Pulmonary artery endothelial cell (primary cell): ENCODE measurements around the gene SH3D19. TPM values are rescaled to one million over a fixed set of nuclear protein-coding genes. Genes with fewer than 3 reads are reported as not detected.
A peak's percentile ranks its signal among the peaks of the same experiment; 100 is the strongest.

Source experiments
- DNase-seq: peaks from one replicate; pipeline ENCODE4 v3.0.0-alpha.2; 2011; ENCODE audit warnings: low read depth, low spot score
- total RNA-seq: library from RNA; depleted of rRNA; stranded (reverse); fragments of >200 nt; gene quantifications from 2 replicates; pipeline ENCODE4 v1.2.3, GENCODE V29; 2014

The SH3D19 gene
- total RNA-seq, 1 donor from 2014 or later = 43.0 TPM

DNA sequence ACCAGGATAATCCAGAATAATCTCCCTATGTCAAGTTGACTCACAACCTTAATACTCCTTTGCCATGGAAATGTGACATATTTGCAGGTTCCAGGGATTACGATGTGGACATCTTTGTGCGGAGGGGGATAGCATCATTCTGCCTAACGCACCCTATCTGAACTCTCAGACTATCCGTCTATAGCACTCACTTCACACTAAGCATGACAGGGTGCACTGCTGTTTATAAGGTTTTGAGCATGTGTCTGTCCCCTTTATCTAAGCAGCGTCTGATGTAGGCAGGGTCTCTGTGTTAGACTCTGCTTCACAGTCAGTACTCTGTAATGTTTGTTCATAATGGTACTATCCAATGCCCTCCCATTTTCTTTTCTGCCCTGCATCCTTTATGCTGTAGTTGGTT lies 91.8 kb downstream of the SH3D19 start:
- no peak for DNase-seq

DNA sequence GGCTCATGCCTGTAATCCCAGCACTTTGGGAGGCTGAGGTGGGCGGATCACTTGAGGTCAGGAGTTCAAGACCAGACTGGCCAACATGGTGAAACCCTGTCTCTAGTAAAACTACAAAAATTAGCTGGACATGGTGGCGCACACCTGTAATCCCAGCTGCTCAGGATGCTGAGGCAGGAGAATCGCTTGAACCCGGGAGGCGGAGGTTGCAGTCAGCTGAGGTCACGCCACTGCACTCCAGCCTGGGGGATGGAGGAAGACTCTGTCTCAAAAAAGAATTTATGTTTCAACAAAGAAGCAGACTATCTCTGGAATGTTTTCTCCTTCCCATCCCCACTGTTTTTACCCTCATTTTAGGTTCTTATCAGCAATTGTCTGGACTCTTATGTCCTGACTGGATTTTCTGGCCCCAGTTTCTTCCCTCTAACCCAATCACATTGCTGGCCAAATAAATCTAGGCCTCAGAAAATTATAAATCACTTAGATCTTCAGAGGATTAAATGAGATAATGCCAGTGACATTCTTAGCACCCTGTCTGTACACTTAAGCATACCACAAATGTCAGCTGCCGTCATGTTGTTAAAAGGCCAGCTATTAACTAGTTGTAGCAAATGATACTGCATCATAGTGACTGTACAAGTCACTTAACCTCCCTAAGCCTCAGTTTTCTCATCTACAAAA lies 93.3 kb downstream of the SH3D19 start:
- no peak for DNase-seq

DNA sequence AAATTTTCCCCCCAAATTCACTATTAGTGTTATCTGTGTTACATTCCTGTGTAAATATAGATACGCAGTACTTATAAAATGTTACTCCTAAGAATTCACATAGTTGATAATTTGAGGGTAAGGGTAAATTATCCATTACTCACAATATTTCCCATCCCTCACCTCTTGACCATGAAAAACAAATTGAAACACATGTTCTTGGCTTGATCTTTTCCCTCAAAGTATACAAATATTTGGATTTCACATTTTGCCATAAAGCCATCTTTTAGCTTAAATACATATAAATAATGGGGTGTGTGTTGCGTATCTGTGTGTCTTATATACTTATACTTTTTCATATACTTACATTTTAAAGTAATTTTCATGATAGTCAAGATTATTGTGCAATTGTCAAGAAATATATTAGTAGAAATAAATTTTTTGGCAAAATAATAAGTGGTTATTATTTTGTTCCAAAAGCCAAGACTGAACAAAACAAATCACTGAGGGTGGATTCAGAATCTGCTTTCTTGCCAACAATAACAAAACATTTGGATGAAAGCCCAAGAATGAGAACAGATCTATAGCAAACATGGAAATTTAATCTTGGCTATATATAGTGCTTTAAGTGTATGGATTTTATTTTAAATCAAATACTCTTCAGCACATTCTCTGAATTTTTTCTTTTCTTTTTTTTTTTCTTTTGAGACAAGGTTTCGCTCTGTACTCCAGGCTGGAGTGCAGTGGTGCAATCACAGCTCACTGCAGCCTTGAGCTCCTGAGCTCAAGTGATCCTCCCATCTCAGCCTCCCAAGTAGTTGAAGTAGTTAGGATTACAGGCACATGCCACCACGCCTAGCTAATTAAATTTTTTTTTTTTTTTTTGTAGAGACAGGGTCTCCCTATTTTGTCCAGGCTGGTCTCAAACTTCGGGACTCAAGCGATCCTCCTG lies 97.0 kb downstream of the SH3D19 start:
- peak; percentile 49 for DNase-seq

DNA sequence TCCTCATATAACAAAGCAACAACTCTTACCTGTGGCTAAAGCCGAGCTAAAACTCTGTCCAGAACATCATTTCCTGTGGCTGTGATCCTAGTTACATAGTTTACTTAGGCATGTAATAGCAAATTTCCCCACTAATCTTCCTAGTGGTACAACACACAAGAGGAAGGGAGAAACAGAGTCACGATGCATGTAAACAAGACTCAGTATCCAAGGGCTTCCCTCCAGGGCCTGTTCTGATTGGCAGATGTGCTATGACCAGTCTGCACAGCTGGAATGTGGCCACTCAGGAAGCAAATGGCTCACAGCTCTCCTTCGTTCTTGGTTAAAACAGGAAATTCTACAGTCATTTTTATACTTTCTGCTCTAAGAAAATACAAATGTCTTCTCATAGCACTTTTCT lies 97.7 kb downstream of the SH3D19 start:
- peak; percentile 100 for DNase-seq

DNA sequence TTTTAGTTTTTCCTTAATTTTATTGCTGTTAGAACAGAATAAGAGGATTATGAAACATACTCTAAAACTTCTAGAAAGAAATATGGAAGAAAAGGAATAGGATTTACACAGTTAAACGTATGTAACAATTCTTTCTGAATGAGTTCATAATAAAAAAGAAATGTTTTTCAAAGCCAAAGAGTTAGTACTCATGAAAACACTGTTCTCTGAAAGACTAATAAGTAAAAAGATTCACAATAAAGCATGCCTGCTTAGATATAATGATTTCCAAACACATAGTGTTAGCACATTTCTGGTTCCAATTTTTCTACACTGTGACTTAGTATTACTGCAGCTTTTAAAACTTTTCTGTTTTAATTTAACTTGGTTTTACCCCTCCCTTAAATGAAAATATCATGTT lies 98.2 kb downstream of the SH3D19 start:
- no peak for DNase-seq

DNA sequence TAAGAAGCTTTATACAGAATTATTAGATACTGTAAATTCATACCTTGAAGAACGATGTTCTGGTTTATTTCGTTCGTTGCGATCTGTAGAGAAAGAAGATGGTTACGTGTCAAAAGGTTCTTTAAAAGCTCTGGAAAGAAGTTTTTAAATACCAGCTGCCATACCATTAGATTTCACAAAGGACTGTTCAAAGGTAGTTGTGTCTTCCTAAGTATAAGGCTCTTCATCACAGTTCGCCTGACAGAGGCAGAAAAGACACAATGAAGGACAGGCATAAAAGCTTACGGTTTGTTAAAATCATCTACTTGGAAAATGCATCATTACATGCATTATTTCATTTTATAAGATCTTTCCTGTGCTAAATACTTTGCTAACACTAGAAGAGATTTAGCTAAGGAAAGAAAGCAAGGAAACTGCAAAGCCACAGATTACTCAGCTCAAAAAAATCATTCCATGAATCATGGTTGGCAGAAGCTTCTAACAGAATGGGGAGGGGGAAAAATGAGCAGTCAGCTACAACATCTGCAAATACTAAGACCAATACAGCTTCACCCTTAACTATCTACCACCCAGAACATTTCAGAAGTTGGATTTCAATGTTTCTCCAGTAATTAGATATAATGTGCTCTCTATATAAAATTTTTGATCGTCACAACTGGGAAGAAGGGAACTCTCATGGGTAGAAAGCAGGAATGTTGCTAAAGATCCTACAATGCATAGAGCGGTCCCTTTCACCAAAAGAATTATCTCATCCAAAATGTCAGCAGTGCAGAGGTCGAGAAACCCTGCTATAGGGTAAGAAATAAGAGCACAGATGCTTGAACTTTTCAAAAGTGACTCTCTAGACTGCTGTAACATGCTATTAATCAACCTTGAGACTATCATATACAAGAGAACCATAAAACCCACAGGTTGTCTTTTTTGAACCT lies 99.1 kb downstream of the SH3D19 start:
- peak; percentile 76 for DNase-seq

DNA sequence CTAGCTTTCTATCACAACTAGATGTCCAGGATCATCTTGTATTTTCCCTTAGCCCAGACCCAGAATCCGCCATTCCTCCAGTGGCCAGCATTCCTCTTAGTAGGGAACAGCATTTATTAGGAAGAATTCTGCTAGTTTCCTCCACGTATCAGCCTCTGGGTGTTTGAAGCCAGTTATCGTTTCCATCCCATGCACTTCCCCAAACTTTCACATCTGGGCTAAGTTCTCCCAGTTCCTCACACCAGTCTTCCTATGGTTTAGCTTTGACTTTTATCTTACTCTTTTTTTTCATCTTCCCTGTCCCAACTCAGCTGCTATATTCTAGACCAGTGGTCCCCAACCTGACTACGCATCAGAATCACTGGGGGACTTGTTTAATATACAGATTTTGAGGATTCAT lies 101.9 kb downstream of the SH3D19 start:
- no peak for DNase-seq

DNA sequence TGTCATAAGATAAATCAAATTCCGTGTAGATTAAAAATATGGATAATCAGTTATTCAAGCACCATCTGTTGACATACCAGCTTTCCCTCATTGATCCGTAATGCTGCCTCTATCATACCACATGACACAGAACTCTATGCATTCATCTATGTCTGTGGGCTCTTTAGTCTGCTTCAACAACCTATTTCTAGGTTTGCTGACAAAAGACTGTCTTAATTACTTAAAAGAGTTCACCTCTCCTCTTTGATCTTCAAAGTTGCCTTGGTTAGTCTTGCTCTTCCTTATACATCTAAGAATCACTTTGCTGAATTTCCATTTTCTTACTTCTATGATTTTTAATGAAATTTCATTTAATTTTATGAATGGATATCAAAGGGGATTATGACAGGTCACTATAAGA lies 105.5 kb downstream of the SH3D19 start:
- no peak for DNase-seq

DNA sequence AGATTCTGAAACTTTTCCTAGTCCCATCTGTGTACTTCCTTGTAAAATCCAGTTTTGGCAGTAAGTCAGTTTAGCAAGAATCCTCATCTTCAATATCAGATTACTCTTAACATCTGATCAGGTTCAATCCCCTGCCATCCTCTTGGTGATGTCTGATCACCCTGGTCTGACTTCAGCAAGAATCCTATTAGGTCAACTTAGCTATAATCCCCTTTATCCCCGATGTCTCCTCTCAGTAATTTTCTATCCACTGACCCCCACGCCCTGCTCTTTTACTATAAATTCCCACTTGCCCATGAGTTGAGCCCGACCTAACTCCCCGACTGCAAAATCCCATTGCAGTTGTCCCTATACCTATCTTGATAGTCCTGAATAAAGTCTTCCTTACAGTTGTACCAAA lies 106.3 kb downstream of the SH3D19 start:
- DNase-seq = no peak

DNA sequence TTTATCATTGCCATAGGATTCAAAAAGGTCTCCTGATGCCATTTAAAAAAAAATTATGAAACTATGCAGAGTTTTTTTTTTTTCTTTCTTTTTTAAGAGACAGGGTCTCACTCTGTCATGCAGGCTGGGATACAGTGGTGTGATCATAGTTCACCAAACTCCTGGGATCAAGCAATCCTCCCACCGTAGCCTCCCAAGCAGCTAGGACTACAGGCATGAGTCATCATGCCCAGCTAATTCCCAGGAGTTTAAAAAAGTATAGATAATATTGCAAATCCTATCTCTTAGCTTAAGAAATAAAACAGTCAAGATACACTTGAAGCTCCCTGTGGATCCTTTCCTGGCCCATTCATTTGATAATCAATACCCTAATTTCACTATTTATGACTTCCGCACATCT lies 107.1 kb downstream of the SH3D19 start:
- no peak for DNase-seq

DNA sequence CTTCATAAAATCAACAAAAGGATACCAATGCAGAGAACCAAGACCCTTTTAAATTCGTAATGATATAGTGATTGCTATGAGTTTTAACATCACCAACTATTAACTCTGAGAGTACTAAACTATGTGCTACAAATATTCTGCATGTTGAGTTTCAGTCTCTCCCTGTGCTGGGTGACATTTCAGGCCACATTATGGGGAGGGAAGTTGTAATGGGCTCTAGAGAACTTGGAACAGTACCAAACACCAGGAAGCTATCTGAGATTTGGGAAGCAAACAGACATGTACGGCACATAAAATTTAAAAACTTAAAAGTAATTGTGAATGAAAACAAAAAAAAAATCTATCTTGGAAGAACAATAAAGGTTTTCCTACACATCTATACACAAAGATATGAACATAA lies 108.1 kb downstream of the SH3D19 start:
- no peak for DNase-seq

DNA sequence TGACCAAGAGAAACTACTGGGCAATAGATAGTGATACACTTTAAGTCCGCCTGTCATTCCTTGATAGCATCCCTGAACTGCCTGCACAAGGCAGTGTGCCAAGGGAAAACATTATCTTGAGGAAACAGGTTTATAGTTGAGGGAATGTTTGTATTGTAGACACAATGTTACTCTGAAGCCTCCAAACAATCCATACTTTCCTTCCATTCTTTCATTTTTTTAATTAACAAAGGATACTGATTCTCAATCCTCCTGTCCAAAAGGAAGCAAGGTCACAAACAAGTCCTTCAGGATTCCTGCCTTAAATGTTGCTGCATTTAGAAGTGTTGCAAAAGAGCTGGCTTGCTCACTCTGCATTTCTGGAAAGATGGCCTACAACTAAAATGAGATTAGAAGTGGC lies 110.1 kb downstream of the SH3D19 start:
- DNase-seq = peak; percentile 87

DNA sequence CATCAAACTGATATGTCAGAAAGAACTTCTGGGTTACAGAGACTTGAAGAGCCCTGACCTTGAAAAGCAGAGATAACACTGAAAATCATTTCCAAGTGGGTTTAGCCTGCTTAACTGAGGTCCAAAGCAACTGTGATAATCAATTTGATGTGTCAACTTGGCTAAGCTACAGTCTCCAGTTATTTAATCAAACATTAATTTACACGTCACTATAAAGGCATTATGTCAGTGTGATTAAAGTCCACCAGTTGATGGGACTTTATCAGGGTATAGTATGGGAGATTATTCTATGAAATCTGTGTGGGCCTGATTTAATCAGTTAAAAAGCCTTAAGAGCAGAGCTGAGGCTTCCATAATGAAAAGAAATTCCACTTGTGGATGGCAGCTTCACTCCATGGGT lies 117.5 kb downstream of the SH3D19 start:
- no peak for DNase-seq

DNA sequence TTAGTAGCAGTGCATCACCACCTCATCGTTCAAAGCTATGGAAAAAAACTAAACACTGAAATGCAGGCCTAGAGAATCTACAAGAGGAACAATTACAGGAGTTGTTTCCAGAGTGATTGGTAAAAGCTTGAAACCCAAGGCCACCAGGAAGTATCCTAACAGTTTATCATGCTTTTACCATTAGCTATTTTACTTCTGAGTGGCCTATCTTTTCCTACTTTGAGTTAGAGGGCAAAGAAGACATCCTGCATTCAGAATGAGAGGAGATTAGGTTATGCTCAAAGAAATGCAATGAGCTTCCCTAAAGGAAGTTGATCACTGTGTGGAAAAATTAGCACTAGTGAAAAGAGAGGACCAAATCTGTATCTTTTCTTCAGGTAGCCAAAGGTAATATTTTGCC lies 118.2 kb downstream of the SH3D19 start:
- no peak for DNase-seq

DNA sequence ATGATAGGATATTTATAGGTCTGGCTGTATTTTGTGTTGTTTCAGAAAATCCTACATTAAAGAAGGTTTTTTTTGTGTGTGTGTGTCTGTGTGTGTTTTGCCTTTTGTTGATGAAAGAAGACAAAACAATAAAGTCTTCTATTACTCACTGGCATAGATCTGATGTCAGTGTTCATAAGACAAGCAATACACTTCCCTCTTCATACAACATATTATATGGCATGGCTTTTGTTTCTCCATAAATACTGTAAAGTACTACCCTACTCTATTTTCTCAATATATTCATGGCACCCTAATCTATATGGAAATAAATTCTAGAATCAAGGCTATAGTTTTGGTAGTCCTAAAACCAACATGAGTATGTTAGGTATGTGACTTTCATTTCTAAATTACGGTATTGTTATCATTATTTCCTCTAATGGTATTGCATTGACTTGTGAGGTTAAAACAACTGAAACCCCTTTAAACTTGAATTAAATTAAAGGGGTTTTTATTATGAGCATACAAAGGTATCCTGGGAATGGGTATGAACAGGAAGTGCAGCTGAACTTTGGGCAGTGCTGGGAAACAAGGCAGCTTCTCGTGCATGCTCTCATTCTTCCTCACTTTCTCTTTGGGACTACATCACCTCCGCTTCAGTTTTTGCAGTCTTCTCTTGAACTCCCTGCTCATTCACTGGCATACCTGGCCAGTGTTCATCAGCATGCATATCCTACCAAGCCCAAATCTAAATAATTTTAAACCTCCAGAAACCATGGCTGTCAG lies 119.0 kb downstream of the SH3D19 start:
- no peak for DNase-seq

DNA sequence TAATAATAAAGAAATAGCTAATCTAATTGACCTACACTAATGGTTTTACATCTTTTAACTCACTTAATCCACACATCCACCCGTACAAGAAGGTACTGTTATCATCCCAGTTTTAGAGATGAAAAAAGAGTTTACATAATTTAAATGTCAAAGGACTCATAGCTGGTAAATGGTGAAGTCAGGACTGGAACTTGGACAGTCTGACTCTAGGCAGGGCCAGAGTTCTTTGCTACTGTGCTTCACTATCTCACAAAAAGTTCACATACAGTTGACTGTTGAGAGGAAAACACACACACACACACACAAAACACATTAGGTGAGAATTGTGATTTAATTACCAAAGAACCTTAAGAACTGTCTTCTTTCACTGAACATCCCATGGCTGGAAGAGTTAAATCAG lies 119.7 kb downstream of the SH3D19 start:
- no peak for DNase-seq

DNA sequence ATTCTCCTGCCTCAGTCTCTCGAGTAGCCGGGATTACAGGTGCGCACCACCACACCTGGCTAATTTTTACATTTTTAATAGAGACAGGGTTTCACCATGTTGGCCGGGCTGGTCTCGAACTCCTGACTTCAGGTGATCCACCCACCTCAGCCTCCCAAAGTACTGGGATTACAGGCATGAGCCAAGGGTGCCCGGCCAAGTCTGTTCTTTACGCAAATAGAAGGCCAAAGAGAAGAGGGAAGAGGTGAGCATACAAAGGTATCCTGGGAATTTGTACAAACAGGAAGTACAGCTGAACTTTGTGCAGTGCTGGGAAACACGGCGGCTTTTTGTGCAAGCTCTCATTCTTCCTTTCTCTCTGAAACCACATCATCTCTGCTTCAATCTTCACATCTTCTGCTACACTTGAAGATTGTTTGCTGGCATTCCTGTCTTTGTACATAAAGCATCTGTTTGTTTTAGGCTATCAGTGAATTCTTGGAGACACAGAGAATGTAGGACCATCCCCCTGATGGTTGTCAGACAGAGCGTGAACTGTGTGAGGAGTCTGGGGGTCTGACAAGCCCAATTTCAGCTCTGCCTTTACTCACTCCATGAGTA lies 120.4 kb downstream of the SH3D19 start:
- DNase-seq = no peak

DNA sequence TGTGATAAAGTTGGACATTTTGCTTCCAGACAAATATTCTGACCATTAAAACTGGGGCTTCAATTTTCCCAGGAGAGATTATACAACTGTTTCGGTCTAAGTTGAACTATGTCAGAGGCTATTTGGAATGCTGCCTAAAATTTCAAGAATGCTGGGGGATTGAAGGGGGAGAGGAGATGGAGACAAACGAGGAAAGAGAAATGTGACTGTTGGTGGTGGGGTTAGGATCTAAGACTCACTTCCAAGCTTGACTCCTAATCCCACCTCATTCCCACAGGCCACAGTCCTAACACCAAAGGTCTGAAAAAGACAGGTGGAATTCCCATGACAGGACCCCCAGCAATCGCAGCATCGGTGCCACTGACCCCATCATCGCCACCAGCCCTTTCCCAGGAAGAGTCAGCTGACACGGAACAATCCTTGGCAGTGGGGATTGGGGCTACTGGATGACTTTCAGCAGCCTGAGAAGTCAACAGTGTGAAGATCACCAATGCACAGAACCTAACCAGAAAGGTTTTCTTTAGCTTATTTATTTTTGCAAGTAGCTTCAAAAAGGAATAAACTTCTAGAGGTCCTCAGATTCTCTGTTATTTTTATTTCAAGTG lies 122.5 kb downstream of the SH3D19 start:
- DNase-seq = no peak

DNA sequence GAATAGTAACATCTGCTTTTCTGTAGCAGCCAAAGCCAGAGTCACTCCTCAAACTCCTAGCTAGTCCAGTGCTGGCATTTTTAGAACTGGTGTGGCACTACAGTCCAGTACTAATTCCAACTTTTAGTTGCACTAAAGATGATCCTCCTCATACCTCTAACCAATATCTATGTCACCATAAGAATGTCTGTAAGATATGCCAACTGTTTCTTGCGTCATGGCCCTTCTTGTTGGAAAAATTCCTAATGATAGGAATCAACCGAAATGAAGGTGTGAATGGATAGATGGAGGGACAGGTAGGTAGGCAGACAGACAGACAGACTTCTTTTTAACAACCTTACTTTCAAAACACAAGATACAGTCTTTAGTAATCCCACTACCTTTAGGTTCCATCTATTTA lies 123.0 kb downstream of the SH3D19 start:
- no peak for DNase-seq
